Mesendoderm (in vitro differentiated cells): ENCODE measurements around the gene OLFM1.
A peak's percentile ranks its signal among the peaks of the same experiment; 100 is the strongest.
"Not testable (repeated sequence)": the region's sequence is repeated elsewhere in the genome, so short reads cannot be mapped to it uniquely, and the experiment has no call there.

ENCODE experiments used
- DNase-seq: peaks from one replicate; pipeline ENCODE4 v3.0.0; 2013
- H2AK5ac ChIP-seq: 2 replicates; pipeline ENCODE4 v1.6.1; 2013; ENCODE audit warnings: low read length, inconsistent platforms
- H2BK120ac ChIP-seq: 2 replicates; pipeline ENCODE4 v1.6.1; 2013; ENCODE audit warnings: low read depth, mild to moderate bottlenecking, low read length, moderate library complexity, mixed read lengths
- H2BK15ac ChIP-seq: replicated peaks from 2 replicates; pipeline ENCODE4 v1.6.1; 2013; ENCODE audit warnings: low read depth, mild to moderate bottlenecking, moderate library complexity
- H2BK5ac ChIP-seq: 2 replicates; pipeline ENCODE4 v1.6.1; 2013; ENCODE audit warnings: low read length, inconsistent platforms
- H3K18ac ChIP-seq: 2 replicates; pipeline ENCODE4 v1.6.1; 2013; ENCODE audit warnings: mild to moderate bottlenecking, low read length, mixed read lengths
- H3K23ac ChIP-seq: one replicate; pipeline ENCODE4 v1.6.1; 2013; ENCODE audit warnings: low read length
- H3K27ac ChIP-seq: 2 replicates; pipeline ENCODE4 v1.5.1; 2013; ENCODE audit warnings: low read depth, mild to moderate bottlenecking, inconsistent platforms, low read length, moderate library complexity
- H3K27me3 ChIP-seq: 2 replicates; pipeline ENCODE4 v1.6.1; 2013; ENCODE audit warnings: low read length, control low read depth, mild to moderate bottlenecking, inconsistent platforms; ENCODE audit not compliant: insufficient read depth, poor library complexity
- H3K36me3 ChIP-seq: 2 replicates; pipeline ENCODE4 v1.6.1; 2013; ENCODE audit warnings: low read length, inconsistent platforms; ENCODE audit not compliant: control insufficient read depth, insufficient read depth
- H3K4ac ChIP-seq: one replicate; pipeline ENCODE4 v1.6.1; 2013; ENCODE audit warnings: low read depth, mild to moderate bottlenecking, low read length, moderate library complexity
- H3K4me1 ChIP-seq: 2 replicates; pipeline ENCODE4 v1.6.1; 2013; ENCODE audit warnings: low read depth, low read length, inconsistent platforms; ENCODE audit not compliant: control insufficient read depth
- H3K4me2 ChIP-seq: 2 replicates; pipeline ENCODE4 v1.6.1; 2013; ENCODE audit warnings: low read length
- H3K4me3 ChIP-seq: 2 replicates; pipeline ENCODE4 v1.5.1; 2013; ENCODE audit warnings: mild to moderate bottlenecking, low read length
- H3K56ac ChIP-seq: one replicate; pipeline ENCODE4 v1.6.1; 2013; ENCODE audit warnings: low read length
- H3K79me1 ChIP-seq: 2 replicates; pipeline ENCODE4 v1.6.1; 2013; ENCODE audit warnings: low read length, inconsistent platforms
- H3K79me2 ChIP-seq: 2 replicates; pipeline ENCODE4 v1.6.1; 2013; ENCODE audit warnings: mild to moderate bottlenecking, low read length; ENCODE audit not compliant: control insufficient read depth, insufficient read depth
- H3K9ac ChIP-seq: 2 replicates; pipeline ENCODE4 v1.6.1; 2013; ENCODE audit warnings: low read length, inconsistent platforms
- H4K5ac ChIP-seq: one replicate; pipeline ENCODE4 v1.6.1; 2013; ENCODE audit warnings: low read length
- H4K8ac ChIP-seq: one replicate; pipeline ENCODE4 v1.6.1; 2013; ENCODE audit warnings: low read depth, mild to moderate bottlenecking, control low read depth, low read length, moderate library complexity
- WGBS: extraction: QIAGEN DNeasy Blood & Tissue Kit; methylation state at CpG from one replicate; pipeline ENCODE4 v1.1.7; 2013; ENCODE audit warnings: low lambda C conversion rate, missing lambda C conversion rate; ENCODE audit not compliant: insufficient coverage; ENCODE audit errors: extremely low coverage; 5-methylcytosine and 5-hydroxymethylcytosine counted together

Gene OLFM1

DNA sequence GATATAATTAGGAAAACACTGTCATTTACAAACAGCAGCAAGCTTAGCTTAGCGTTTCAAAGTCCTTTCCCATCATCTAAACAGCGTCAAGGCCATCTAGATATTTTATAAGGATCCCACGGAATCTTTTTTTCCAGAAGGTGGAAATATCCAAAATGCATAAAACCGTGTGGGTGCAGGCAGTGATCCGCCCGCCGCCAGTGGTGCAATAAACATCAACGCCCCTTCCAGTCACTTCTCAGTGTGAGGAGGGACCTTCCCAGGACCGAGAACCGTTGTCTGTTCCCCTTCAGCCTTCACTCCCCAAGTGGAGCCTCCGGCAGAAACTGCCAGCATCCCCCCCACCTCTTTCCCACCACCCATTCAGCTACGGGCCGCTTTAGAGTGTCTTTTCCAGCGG lies 22.9 kb downstream of the OLFM1 start:
- H4K8ac ChIP-seq = no peak overlapping the region
- no peak overlapping the region for H4K5ac ChIP-seq
- no peak overlapping the region for H2AK5ac ChIP-seq
- H2BK15ac ChIP-seq = no peak overlapping the region
- no CpG with 5 or more reads among the region's 14 CpGs for WGBS
- H3K9ac ChIP-seq = no peak overlapping the region
- H3K27me3 ChIP-seq = no peaks in the 10 kb centered on the region
- H3K4me2 ChIP-seq = no peak overlapping the region
- H3K79me2 ChIP-seq = no peaks in the 10 kb centered on the region
- H3K18ac ChIP-seq = no peak overlapping the region
- DNase-seq = no peak
- no peak overlapping the region for H3K56ac ChIP-seq
- no peak overlapping the region for H3K23ac ChIP-seq
- no peak overlapping the region for H3K4ac ChIP-seq
- no peak overlapping the region for H3K27ac ChIP-seq
- H3K4me1 ChIP-seq = peaks cover 3% of the 10 kb centered on the region
- H3K4me3 ChIP-seq = no peak overlapping the region
- no peak overlapping the region for H2BK120ac ChIP-seq
- no peak overlapping the region for H2BK5ac ChIP-seq
- H3K79me1 ChIP-seq = no peaks in the 10 kb centered on the region
- no peaks in the 10 kb centered on the region for H3K36me3 ChIP-seq

DNA sequence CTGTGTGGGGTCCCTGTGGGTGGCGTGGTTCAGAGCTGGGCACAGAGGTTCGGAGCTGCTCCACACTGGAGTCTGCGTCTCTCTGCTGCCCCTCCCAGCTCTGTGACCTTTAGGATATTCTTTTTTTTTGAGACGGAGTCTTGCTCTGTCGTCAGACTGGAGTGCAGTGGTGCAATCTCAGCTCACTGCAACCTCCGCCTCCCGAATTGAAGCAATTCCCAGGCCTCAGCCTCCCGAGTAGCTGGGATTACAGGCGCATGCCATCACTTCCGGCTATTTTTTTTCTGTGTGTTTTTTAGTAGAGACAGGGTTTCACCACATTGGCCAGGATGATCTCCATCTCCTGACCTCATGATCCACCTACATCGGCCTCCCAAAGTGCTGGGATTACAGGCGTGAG lies 24.1 kb downstream of the OLFM1 start:
- not testable (repeated sequence) for H2BK5ac ChIP-seq, H3K4me1 ChIP-seq, H3K27me3 ChIP-seq, H3K79me2 ChIP-seq, H3K23ac ChIP-seq, H3K4me2 ChIP-seq, H3K4ac ChIP-seq, H3K36me3 ChIP-seq, H3K79me1 ChIP-seq, H4K8ac ChIP-seq, H3K27ac ChIP-seq, DNase-seq, H2BK15ac ChIP-seq, H4K5ac ChIP-seq, H3K9ac ChIP-seq, H3K4me3 ChIP-seq, H2AK5ac ChIP-seq, H2BK120ac ChIP-seq, H3K18ac ChIP-seq, H3K56ac ChIP-seq
- WGBS = no CpG with 5 or more reads among the region's 12 CpGs

DNA sequence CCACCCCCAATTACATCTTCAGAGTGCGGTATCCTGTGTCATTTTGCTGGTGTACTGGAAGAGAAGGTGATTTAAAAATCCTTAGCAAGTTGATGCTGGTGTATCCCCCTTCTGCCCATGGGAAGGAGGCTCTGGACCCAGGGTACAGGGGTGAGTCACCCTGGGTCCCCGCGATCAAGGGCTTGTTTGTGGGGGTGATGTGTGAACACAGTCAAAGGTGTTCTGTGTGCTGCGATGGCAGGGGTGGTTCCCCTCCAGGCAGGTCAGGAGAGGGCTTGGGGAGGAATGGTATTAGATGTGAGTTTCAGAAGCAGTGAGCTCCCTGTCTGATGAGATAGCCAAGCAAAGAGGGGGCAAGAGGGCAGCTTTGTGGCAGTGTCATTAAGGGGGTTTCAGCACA lies 28.9 kb downstream of the OLFM1 start:
- H2AK5ac ChIP-seq = no peak overlapping the region
- H3K36me3 ChIP-seq = no peaks in the 10 kb centered on the region
- H2BK120ac ChIP-seq = no peak overlapping the region
- H3K79me2 ChIP-seq = no peaks in the 10 kb centered on the region
- H3K4me1 ChIP-seq = no peaks in the 10 kb centered on the region
- no CpG with 5 or more reads among the region's 4 CpGs for WGBS
- H3K56ac ChIP-seq = no peak overlapping the region
- no peak overlapping the region for H3K18ac ChIP-seq
- no peak overlapping the region for H3K27ac ChIP-seq
- H2BK5ac ChIP-seq = no peak overlapping the region
- H4K5ac ChIP-seq = no peak overlapping the region
- no peak overlapping the region for H2BK15ac ChIP-seq
- H3K4me3 ChIP-seq = no peak overlapping the region
- H3K79me1 ChIP-seq = no peaks in the 10 kb centered on the region
- H3K4me2 ChIP-seq = no peak overlapping the region
- H3K27me3 ChIP-seq = no peaks in the 10 kb centered on the region
- H4K8ac ChIP-seq = no peak overlapping the region
- no peak overlapping the region for H3K9ac ChIP-seq
- DNase-seq = no peak
- H3K23ac ChIP-seq = no peak overlapping the region
- no peak overlapping the region for H3K4ac ChIP-seq

DNA sequence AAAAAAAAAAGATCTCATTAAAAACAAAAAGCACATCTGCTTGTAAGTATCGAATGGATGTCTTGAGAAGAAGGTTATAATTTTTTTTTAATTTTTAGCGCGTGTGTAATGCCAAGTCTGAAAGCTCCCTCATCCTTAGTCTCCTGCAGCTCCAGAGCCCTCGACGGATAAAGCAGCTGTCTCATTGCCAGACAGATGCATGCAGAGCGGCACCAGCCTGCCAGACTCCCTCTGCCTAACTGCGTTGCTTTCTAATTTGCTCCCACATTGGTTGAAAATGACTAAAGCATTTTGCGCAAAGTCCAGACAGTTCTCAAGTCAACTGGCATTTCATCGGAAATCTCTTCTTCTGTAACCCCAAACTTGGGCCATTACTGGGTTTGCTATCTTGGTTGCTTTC lies 29.4 kb downstream of the OLFM1 start:
- Histone ChIP-seq H3K79me2 (no peaks in the 10 kb centered on the region), H4K8ac (no peak overlapping the region), H3K36me3 (no peaks in the 10 kb centered on the region), H3K4ac (no peak overlapping the region), H3K56ac (no peak overlapping the region), H3K27me3 (no peaks in the 10 kb centered on the region), H2AK5ac (no peak overlapping the region), H3K79me1 (no peaks in the 10 kb centered on the region), H3K23ac (no peak overlapping the region), H3K4me3 (no peak overlapping the region), H2BK5ac (no peak overlapping the region), H3K27ac (no peak overlapping the region), H3K18ac (no peak overlapping the region), H2BK15ac (no peak overlapping the region), H3K9ac (no peak overlapping the region), H3K4me1 (no peaks in the 10 kb centered on the region), H3K4me2 (no peak overlapping the region), H4K5ac (no peak overlapping the region), H2BK120ac (no peak overlapping the region)
- no CpG with 5 or more reads among the region's 9 CpGs for WGBS
- DNase-seq = no peak

DNA sequence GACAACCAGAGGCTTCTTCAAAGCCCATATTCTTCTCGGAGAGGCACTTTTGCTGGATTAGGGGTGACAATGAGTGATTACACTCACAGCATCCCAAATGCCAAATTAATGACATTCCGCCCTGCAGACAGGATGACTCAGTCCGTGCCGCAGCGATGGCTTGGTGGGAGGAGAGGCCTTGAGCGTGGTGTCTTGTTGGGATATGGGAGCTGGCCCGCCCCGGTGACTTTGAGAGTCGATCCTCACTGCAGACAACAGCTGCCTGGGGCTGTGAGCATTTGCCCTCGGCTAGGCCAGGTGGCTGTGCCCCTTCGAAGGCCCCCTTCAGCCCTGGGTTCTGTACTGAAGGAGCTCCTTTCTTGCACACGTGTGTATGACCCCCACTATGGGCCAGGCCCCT lies 29.8 kb downstream of the OLFM1 start:
- Histone ChIP-seq H3K79me1 (no peaks in the 10 kb centered on the region), H3K4me2 (no peak overlapping the region), H3K23ac (no peak overlapping the region), H3K27me3 (no peaks in the 10 kb centered on the region), H4K8ac (no peak overlapping the region), H2BK120ac (no peak overlapping the region), H3K4ac (no peak overlapping the region), H3K18ac (no peak overlapping the region), H2BK15ac (no peak overlapping the region), H4K5ac (no peak overlapping the region), H3K36me3 (no peaks in the 10 kb centered on the region), H3K27ac (no peak overlapping the region), H3K4me3 (no peak overlapping the region), H3K56ac (no peak overlapping the region), H3K79me2 (no peaks in the 10 kb centered on the region), H2AK5ac (no peak overlapping the region), H3K4me1 (no peaks in the 10 kb centered on the region), H3K9ac (no peak overlapping the region), H2BK5ac (no peak overlapping the region)
- no CpG with 5 or more reads among the region's 12 CpGs for WGBS
- peak; percentile 62 for DNase-seq

- H3K79me1 ChIP-seq = no peaks in the 10 kb centered on the region
- no peak overlapping the region for H3K9ac ChIP-seq
- no peak overlapping the region for H3K56ac ChIP-seq
- H3K18ac ChIP-seq = no peak overlapping the region
- H3K23ac ChIP-seq = no peak overlapping the region
- DNase-seq = no peak
- H3K79me2 ChIP-seq = no peaks in the 10 kb centered on the region
- H2BK120ac ChIP-seq = no peak overlapping the region
- H3K27me3 ChIP-seq = no peaks in the 10 kb centered on the region
- H2BK5ac ChIP-seq = no peak overlapping the region
- no peak overlapping the region for H3K27ac ChIP-seq
- no peak overlapping the region for H4K5ac ChIP-seq
- H2AK5ac ChIP-seq = no peak overlapping the region
- no peak overlapping the region for H3K4me3 ChIP-seq
- no peak overlapping the region for H3K4me2 ChIP-seq
- H3K4me1 ChIP-seq = no peaks in the 10 kb centered on the region
- H3K4ac ChIP-seq = no peak overlapping the region
- WGBS = no CpG with 5 or more reads among the region's 30 CpGs
- no peaks in the 10 kb centered on the region for H3K36me3 ChIP-seq
- H2BK15ac ChIP-seq = no peak overlapping the region
- H4K8ac ChIP-seq = no peak overlapping the region
Measured at GRCh38 chr9:135119496-135120064, 32.1 kb downstream of the OLFM1 start.
